IMR-90 (cell line): Measurements from ENCODE around the gene FAM162A.

Experiments used
- BHLHE40 ChIP-seq: fragments of 150-350 bp; IDR thresholded peaks from 2 replicates; pipeline ENCODE4 v1.6.1; 2016; ENCODE audit warnings: mild to moderate bottlenecking, low read depth, low read length
- CEBPB ChIP-seq: IDR thresholded peaks from 2 replicates; pipeline ENCODE4 v1.6.1; 2012; ENCODE audit warnings: low read depth, low read length, improper control_type of control experiment
- CHD1 ChIP-seq: IDR thresholded peaks from 2 replicates; pipeline ENCODE4 v1.6.1; 2012; ENCODE audit warnings: low read depth, low read length, improper control_type of control experiment
- CTCF ChIP-seq: conservative IDR thresholded peaks from 2 replicates; pipeline ENCODE4 v1.5.1; 2012; ENCODE audit warnings: mild to moderate bottlenecking, low read depth, low read length, improper control_type of control experiment
- FOS ChIP-seq: fragments of 150-350 bp; IDR thresholded peaks from 2 replicates; pipeline ENCODE4 v1.6.1; 2016; ENCODE audit warnings: low read depth, low read length
- MAFK ChIP-seq: IDR thresholded peaks from 2 replicates; pipeline ENCODE4 v1.6.1; 2012; ENCODE audit warnings: low read depth, low read length, improper control_type of control experiment
- MAZ ChIP-seq: IDR thresholded peaks from 2 replicates; pipeline ENCODE4 v1.6.1; 2012; ENCODE audit warnings: low read depth, mild to moderate bottlenecking, low read length, improper control_type of control experiment, moderate library complexity, borderline replicate concordance
- MXI1 ChIP-seq: IDR thresholded peaks from 2 replicates; pipeline ENCODE4 v1.6.1; 2012; ENCODE audit warnings: low read depth, mild to moderate bottlenecking, low read length, moderate library complexity, borderline replicate concordance
- POLR2A ChIP-seq: IDR thresholded peaks from 2 replicates; pipeline ENCODE4 v1.6.1; 2012; ENCODE audit warnings: mild to moderate bottlenecking, low read depth, low read length
- RAD21 ChIP-seq: IDR thresholded peaks from 2 replicates; pipeline ENCODE4 v1.6.1; 2012; ENCODE audit warnings: low read length, improper control_type of control experiment
- RCOR1 ChIP-seq: IDR thresholded peaks from 2 replicates; pipeline ENCODE4 v1.6.1; 2012; ENCODE audit warnings: mild to moderate bottlenecking, low read length, improper control_type of control experiment; ENCODE audit not compliant: insufficient replicate concordance
- RFX5 ChIP-seq: IDR thresholded peaks from 2 replicates; pipeline ENCODE4 v1.8.0; 2012; ENCODE audit warnings: low read depth, mild to moderate bottlenecking, low read length, moderate library complexity
- SMC3 ChIP-seq: fragments of 150-350 bp; IDR thresholded peaks from 2 replicates; pipeline ENCODE4 v1.6.1; 2016; ENCODE audit warnings: low read depth, mild to moderate bottlenecking, antibody characterized with exemption, low read length, moderate library complexity
- USF2 ChIP-seq: fragments of 150-350 bp; IDR thresholded peaks from 2 replicates; pipeline ENCODE4 v1.6.1; 2017; ENCODE audit warnings: mild to moderate bottlenecking, antibody characterized with exemption, low read length, low read depth

GRCh38 chr3:122415104-122415744 lies 31.2 kb downstream of the FAM162A start:
- TF ChIP-seq CTCF (no peak), BHLHE40 (no peak), RAD21 (no peak), RFX5 (no peak), MAFK (no peak), POLR2A (no peak), USF2 (no peak), CHD1 (no peak), SMC3 (no peak), RCOR1 (no peak), CEBPB (no peak), FOS (no peak), MAZ (no peak), MXI1 (no peak)
